HG03469 (cell line): ENCODE data around the gene DNAJC6.
A peak's percentile ranks its signal among the peaks of the same experiment; 100 is the strongest.

Experiments used
- ATAC-seq: cut with Tn5 transposase; IDR thresholded peaks from one replicate; pipeline ENCODE4 v1.9.1; 2021; ENCODE audit warnings: mild to moderate bottlenecking, moderate library complexity, moderate number of reproducible peaks; ENCODE audit not compliant: unreplicated experiment

The DNAJC6 gene

DNA sequence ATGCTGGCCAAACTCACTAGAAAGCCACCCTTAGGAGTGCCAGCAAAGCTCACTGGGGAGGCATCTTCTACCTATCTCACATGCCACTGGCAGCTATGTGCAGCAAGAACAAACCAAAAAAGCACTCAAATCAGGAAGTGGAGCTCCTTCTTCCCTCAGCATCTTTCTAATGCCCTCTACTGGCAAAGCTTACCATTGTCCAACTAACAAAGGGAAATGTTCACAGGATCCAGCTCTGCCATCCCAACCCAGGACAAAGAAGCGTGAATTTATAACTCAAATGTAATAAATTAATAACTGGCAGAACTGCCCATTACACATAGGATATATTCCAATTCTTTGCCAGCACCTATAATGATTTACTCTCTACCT is 150.0 kb downstream of the DNAJC6 start:
- peak; percentile 60 for ATAC-seq
